OCI-LY7 (cell line): Measurements from ENCODE around the gene TM9SF1. TPM values are rescaled to one million over a fixed set of nuclear protein-coding genes. Genes with fewer than 3 reads are reported as not detected.
A peak's percentile ranks its signal among the peaks of the same experiment; 100 is the strongest.

ENCODE experiments used
- BruUV-seq: library from RNA; stranded (reverse); fragments of 400-500 nt; replicated peaks from 2 replicates; lab custom pipeline; 2021; lab: Mats Ljungman, UMichigan
- CTCF ChIA-PET: fragments of 300-600 bp; sonication (Branson Sonifier 250); formaldehyde crosslinking; loops from one replicate; lab custom pipeline; 2022; ENCODE audit warnings: antibody characterized with exemption; ENCODE audit not compliant: unreplicated experiment; lab: Charles Lee
- POLR2A ChIA-PET: fragments of 300-600 bp; sonication (Branson Sonifier 250); formaldehyde crosslinking; loops from one replicate; lab custom pipeline; 2022; ENCODE audit warnings: antibody characterized with exemption; lab: Charles Lee
- DNase-seq: peaks from one replicate; pipeline ENCODE4 v3.0.0-alpha.2; 2015; ENCODE audit warnings: low spot score
- H2AFZ ChIP-seq: fragments of 200-600 bp; sonication (generic), shearing (Covaris generic); 2 replicates; pipeline ENCODE4 v1.6.1; 2014; ENCODE audit warnings: mild to moderate bottlenecking, antibody characterized with exemption, low read length, moderate library complexity
- H3K27ac ChIP-seq: fragments of 200-600 bp; sonication (generic); 2 replicates; pipeline ENCODE4 v1.5.1; 2014; ENCODE audit warnings: mixed run types, low read depth, mild to moderate bottlenecking, moderate library complexity, low read length, inconsistent platforms; ENCODE audit not compliant: poor library complexity, severe bottlenecking
- H3K36me3 ChIP-seq: fragments of 200-600 bp; sonication (generic); 2 replicates; pipeline ENCODE4 v1.6.1; 2014; ENCODE audit warnings: mild to moderate bottlenecking, antibody characterized with exemption, low read length, moderate library complexity, mixed read lengths; ENCODE audit not compliant: insufficient read depth
- H3K4me1 ChIP-seq: fragments of 200-600 bp; sonication (generic); 2 replicates; pipeline ENCODE4 v1.5.1; 2014; ENCODE audit warnings: mild to moderate bottlenecking, low read length; ENCODE audit not compliant: insufficient read depth, poor library complexity, severe bottlenecking
- H3K4me2 ChIP-seq: fragments of 200-600 bp; sonication (generic); 2 replicates; pipeline ENCODE4 v1.6.1; 2014; ENCODE audit warnings: mild to moderate bottlenecking, low read length
- H3K4me3 ChIP-seq: fragments of 200-600 bp; sonication (generic); 2 replicates; pipeline ENCODE4 v1.5.1; 2014; ENCODE audit warnings: mild to moderate bottlenecking, low read depth, low read length; ENCODE audit not compliant: poor library complexity, severe bottlenecking
- H3K79me2 ChIP-seq: fragments of 200-600 bp; sonication (generic); 2 replicates; pipeline ENCODE4 v1.6.1; 2016; ENCODE audit warnings: low read depth, mild to moderate bottlenecking, low read length, moderate library complexity, mixed read lengths; ENCODE audit not compliant: insufficient read depth
- H3K9me2 ChIP-seq: fragments of 200-600 bp; sonication (generic); 2 replicates; pipeline ENCODE4 v1.6.1; 2016; ENCODE audit warnings: mild to moderate bottlenecking, low read length, mixed read lengths; ENCODE audit not compliant: insufficient read depth
- H3K9me3 ChIP-seq: fragments of 200-600 bp; sonication (generic); 2 replicates; pipeline ENCODE4 v1.6.1; 2014; ENCODE audit warnings: mild to moderate bottlenecking, mixed run types, low read length, mixed read lengths
- H4K20me1 ChIP-seq: fragments of 200-600 bp; sonication (generic); 2 replicates; pipeline ENCODE4 v1.6.1; 2014; ENCODE audit warnings: mild to moderate bottlenecking, antibody characterized with exemption, low read length, moderate library complexity, mixed read lengths; ENCODE audit not compliant: insufficient read depth
- CTCF ChIP-seq: fragments of 200-600 bp; sonication (generic); conservative IDR thresholded peaks from 2 replicates; pipeline ENCODE4 v1.5.1; 2014; ENCODE audit warnings: mild to moderate bottlenecking, antibody characterized with exemption, low read length, moderate library complexity, mixed read lengths
- EZH2phosphoT487 ChIP-seq: fragments of 200-600 bp; sonication (generic); IDR thresholded peaks from 2 replicates; pipeline ENCODE4 v1.6.1; 2018; ENCODE audit warnings: low read depth, borderline replicate concordance, mild to moderate bottlenecking, mixed run types, antibody characterized with exemption, low read length, moderate library complexity, mixed read lengths
- intact Hi-C: fragments of 100-400 bp; cut with micrococcal nuclease; formaldehyde crosslinking; loops from one replicate; pipeline ENCODE4 v1.10.0; 2022; ENCODE audit not compliant: unreplicated experiment
- total RNA-seq, 2 experiments: library from RNA; depleted of rRNA in 1 of 2; stranded (reverse); fragments of >200 nt in 1 of 2; shearing (Covaris generic) in 1 of 2; gene quantifications; 2 replicates each; pipeline ENCODE4 v1.2.3, GENCODE V29; 2014 to 2022

TM9SF1 gene
- total RNA-seq, 2 experiments from 2014 or later, result 23.4 to 27.8 TPM

GRCh38 chr14:24194186-24194872 is 912 bp downstream of the TM9SF1 start:
- Histone ChIP-seq H4K20me1 (no peaks in the 10 kb centered on the region), H3K4me1 (peaks cover 27% of the 10 kb centered on the region), H3K79me2 (peaks cover 17% of the 10 kb centered on the region; the same call in 1 of the 2 replicates), H3K4me3 (peak overlapping the region; percentile 75), H2AFZ (peak overlapping the region; percentile 32; the same call in 1 of the 2 replicates), H3K36me3 (peaks cover 36% of the 10 kb centered on the region), H3K27ac (peak overlapping the region; percentile 86), H3K9me3 (no peaks in the 10 kb centered on the region), H3K9me2 (no peaks in the 10 kb centered on the region), H3K4me2 (peak overlapping the region; percentile 91)
- ChIA-PET POLR2A (interaction anchor here (0.5 to 2.3 kb wide), 6 partner anchors 24 to 84 kb away, joined by 4 to 8 read pairs (median 6); partner anchors contain the start of genes DCAF11, NRL, PSME1 and PSME2), CTCF (no interaction called here)
- DNase-seq, result no peak
- intact Hi-C loops, result no loop called here
- BruUV-seq, result TSS peak; percentile 29
- TF ChIP-seq CTCF (no peak), EZH2phosphoT487 (no peak)

GRCh38 chr14:24192933-24193332 is 2.3 kb downstream of the TM9SF1 start:
- peaks cover 35% of the 10 kb centered on the region for H3K4me1 ChIP-seq
- no peak overlapping the region for H2AFZ ChIP-seq
- no peaks in the 10 kb centered on the region for H4K20me1 ChIP-seq
- H3K36me3 ChIP-seq, result peaks cover 26% of the 10 kb centered on the region
- no peak for DNase-seq
- no peak overlapping the region for H3K4me3 ChIP-seq
- H3K27ac ChIP-seq, result no peak overlapping the region
- TF ChIP-seq EZH2phosphoT487, result no peak
- no peak for TF ChIP-seq CTCF
- CTCF ChIA-PET, result no interaction called here
- POLR2A ChIA-PET, result no interaction called here
- H3K9me3 ChIP-seq, result no peaks in the 10 kb centered on the region
- H3K9me2 ChIP-seq, result no peaks in the 10 kb centered on the region
- intact Hi-C loops, result no loop called here
- H3K4me2 ChIP-seq, result no peak overlapping the region
- peaks cover 16% of the 10 kb centered on the region; the same call in 1 of the 2 replicates for H3K79me2 ChIP-seq
- BruUV-seq, result no TSS peak

GRCh38 chr14:24190416-24190815 is 4.8 kb downstream of the TM9SF1 start:
- CTCF ChIA-PET, result no interaction called here
- intact Hi-C loops, result no loop called here

More at GRCh38 chr14:24190416-24190815, 4.8 kb downstream of the TM9SF1 start:
- no peak for TF ChIP-seq CTCF
- TF ChIP-seq EZH2phosphoT487, result no peak
- no peak overlapping the region for H3K27ac ChIP-seq
- no peaks in the 10 kb centered on the region for H4K20me1 ChIP-seq
- H3K4me2 ChIP-seq, result no peak overlapping the region
- POLR2A ChIA-PET, result interaction anchor here (1.5 kb wide), 1 partner anchor 29 kb away, joined by 5 read pairs; the partner anchor contains the start of gene IRF9
- peaks cover 45% of the 10 kb centered on the region for H3K36me3 ChIP-seq
- H3K9me2 ChIP-seq, result no peaks in the 10 kb centered on the region
- H2AFZ ChIP-seq, result no peak overlapping the region
- no peak for DNase-seq
- no TSS peak for BruUV-seq
- H3K9me3 ChIP-seq, result no peaks in the 10 kb centered on the region
- no peak overlapping the region for H3K4me3 ChIP-seq
- peaks cover 16% of the 10 kb centered on the region; the same call in 1 of the 2 replicates for H3K79me2 ChIP-seq
- peaks cover 29% of the 10 kb centered on the region for H3K4me1 ChIP-seq
